ENCODE data around the gene GPR37. TPM values are rescaled to one million over a fixed set of nuclear protein-coding genes. Genes with fewer than 3 reads are reported as not detected.

GPR37 gene
- total RNA-seq, 1 experiment from 2014 or later = 10.5 TPM

GRCh38 chr7:124723012-124723411 lies 42.6 kb downstream of the GPR37 start:
- Histone ChIP-seq H3K36me3 (ENCODE audit: low read depth, low read length) (no peaks in the 10 kb centered on the region), H3K4me2 (ENCODE audit: low read length) (peak overlapping the region; percentile 73), H3K27me3 (ENCODE audit: low read length) (no peaks in the 10 kb centered on the region), H3K4me3 (ENCODE audit: low read length) (peak overlapping the region; percentile 21; the same call in 1 of the 2 replicates), H3K27ac (ENCODE audit: low read length) (peak overlapping the region; percentile 95), H3K79me2 (ENCODE audit: low read length) (no peaks in the 10 kb centered on the region), H4K20me1 (ENCODE audit: low read length) (no peaks in the 10 kb centered on the region), H3K9ac (ENCODE audit: low read length) (peak overlapping the region; percentile 63), H3K9me2 (replicated peaks; ENCODE audit: low read length) (no peaks in the 10 kb centered on the region), H3K4me1 (ENCODE audit: insufficient read depth, low read length) (peaks cover 63% of the 10 kb centered on the region), H3F3A (ENCODE audit: low read length, unreplicated experiment) (peaks cover 13% of the 10 kb centered on the region), H2AFZ (ENCODE audit: low read length) (no peak overlapping the region), H3K9me3 (ENCODE audit: low read length) (no peaks in the 10 kb centered on the region)
- ATAC-seq = peak; percentile 63
- DNase-seq = peak; percentile 88
- ChIA-PET POLR2A (ENCODE audit: unreplicated experiment) (no interaction called here), CTCF (no interaction called here)
- intact Hi-C loops (cut with micrococcal nuclease) = loop anchor here (2.0 to 5.0 kb wide), 5 partner anchors 32 to 551 kb away; no protein-coding TSS in a partner anchor
- BruUV-seq (replicated peaks) = no TSS peak
- TF ChIP-seq EZH2 (IDR thresholded peaks at IDR 0.05; ENCODE audit: low read length, unreplicated experiment) = no peak
- TF ChIP-seq EZH2phosphoT487 (IDR thresholded peaks at IDR 0.05; ENCODE audit: borderline replicate concordance, low read length) = no peak
- TF ChIP-seq CTCF (conservative IDR thresholded peaks at IDR 0.05; ENCODE audit: low read depth, low read length) = no peak

GRCh38 chr7:124722292-124722691 lies 43.3 kb downstream of the GPR37 start:
- Histone ChIP-seq H3K79me2 (ENCODE audit: low read length) (no peaks in the 10 kb centered on the region), H3K9ac (ENCODE audit: low read length) (0 out of 2 replicates have a peak overlapping the region, but pooled peaks have one; percentile 11), H3F3A (ENCODE audit: low read length, unreplicated experiment) (peaks cover 13% of the 10 kb centered on the region), H3K9me2 (replicated peaks; ENCODE audit: low read length) (no peaks in the 10 kb centered on the region), H2AFZ (ENCODE audit: low read length) (no peak overlapping the region), H3K27ac (ENCODE audit: low read length) (peak overlapping the region; percentile 95), H3K36me3 (ENCODE audit: low read depth, low read length) (no peaks in the 10 kb centered on the region), H3K4me3 (ENCODE audit: low read length) (peak overlapping the region; percentile 21; the same call in 1 of the 2 replicates), H3K27me3 (ENCODE audit: low read length) (no peaks in the 10 kb centered on the region), H3K4me1 (ENCODE audit: insufficient read depth, low read length) (peaks cover 68% of the 10 kb centered on the region), H3K9me3 (ENCODE audit: low read length) (no peaks in the 10 kb centered on the region), H3K4me2 (ENCODE audit: low read length) (peak overlapping the region; percentile 73), H4K20me1 (ENCODE audit: low read length) (no peaks in the 10 kb centered on the region)
- intact Hi-C loops (cut with micrococcal nuclease) = loop anchor here (1.0 to 5.0 kb wide), 6 partner anchors 31 to 550 kb away; no protein-coding TSS in a partner anchor
- BruUV-seq (replicated peaks) = no TSS peak
- TF ChIP-seq EZH2phosphoT487 (IDR thresholded peaks at IDR 0.05; ENCODE audit: borderline replicate concordance, low read length) = no peak
- TF ChIP-seq CTCF (conservative IDR thresholded peaks at IDR 0.05; ENCODE audit: low read depth, low read length) = no peak
- TF ChIP-seq EZH2 (IDR thresholded peaks at IDR 0.05; ENCODE audit: low read length, unreplicated experiment) = no peak
- CTCF ChIA-PET = no interaction called here
- DNase-seq = peak; percentile 83
- ATAC-seq = peak; percentile 59
- POLR2A ChIA-PET (ENCODE audit: unreplicated experiment) = no interaction called here

- ATAC-seq (peak; percentile 59), DNase-seq (peak; percentile 95)
- no peak for TF ChIP-seq EZH2 (IDR thresholded peaks at IDR 0.05; ENCODE audit: low read length, unreplicated experiment)
- TF ChIP-seq CTCF (conservative IDR thresholded peaks at IDR 0.05; ENCODE audit: low read depth, low read length) = no peak
- no peak for TF ChIP-seq EZH2phosphoT487 (IDR thresholded peaks at IDR 0.05; ENCODE audit: borderline replicate concordance, low read length)
- no TSS peak for BruUV-seq (replicated peaks)
- ChIA-PET POLR2A (ENCODE audit: unreplicated experiment) (interaction anchor here (0.6 kb wide), 1 partner anchor 8 kb away, joined by 8 read pairs; no protein-coding TSS in a partner anchor), CTCF (interaction anchor here (0.6 kb wide), 1 partner anchor 29 kb away, joined by 10 read pairs; no protein-coding TSS in a partner anchor)
- Histone ChIP-seq H3K4me2 (ENCODE audit: low read length) (peak overlapping the region; percentile 69), H3K79me2 (ENCODE audit: low read length) (no peaks in the 10 kb centered on the region), H3K4me3 (ENCODE audit: low read length) (no peak overlapping the region; the same call in 1 of the 2 replicates), H3K36me3 (ENCODE audit: low read depth, low read length) (no peaks in the 10 kb centered on the region), H4K20me1 (ENCODE audit: low read length) (no peaks in the 10 kb centered on the region), H3K4me1 (ENCODE audit: insufficient read depth, low read length) (peaks cover 66% of the 10 kb centered on the region), H3K9me3 (ENCODE audit: low read length) (no peaks in the 10 kb centered on the region), H2AFZ (ENCODE audit: low read length) (no peak overlapping the region), H3K27ac (ENCODE audit: low read length) (peak overlapping the region; percentile 91), H3K9ac (ENCODE audit: low read length) (peak overlapping the region; percentile 33; the same call in 1 of the 2 replicates), H3K27me3 (ENCODE audit: low read length) (no peaks in the 10 kb centered on the region), H3K9me2 (replicated peaks; ENCODE audit: low read length) (no peaks in the 10 kb centered on the region), H3F3A (ENCODE audit: low read length, unreplicated experiment) (peaks cover 13% of the 10 kb centered on the region)
- intact Hi-C loops (cut with micrococcal nuclease) = loop anchor here (1.0 to 5.0 kb wide), 5 partner anchors 44 to 548 kb away; no protein-coding TSS in a partner anchor
These were observed 45.4 kb downstream of the GPR37 start for GRCh38 chr7:124720195-124720594.
